IPS-NIHi7 (cell line): ENCODE results near the gene JOSD1.
"Not testable (repeated sequence)": the region's sequence is repeated elsewhere in the genome, so short reads cannot be mapped to it uniquely, and the experiment has no call there.

Source experiments
- DNase-seq: peaks from one replicate; pipeline ENCODE4 v3.0.0; 2012; ENCODE audit warnings: mixed read lengths; ENCODE audit errors: extremely low spot score

Gene JOSD1

GRCh38 chr22:38684895-38685294 is 15.8 kb downstream of the JOSD1 start:
- DNase-seq: no peak

- DNase-seq: peak; percentile 98
These were observed 19.0 kb downstream of the JOSD1 start, which contains the start of gene TOMM22 for GRCh38 chr22:38681582-38682335. TSS of gene TOMM22 (plus strand) at chr22:38681957. CDS start at chr22:38681979, 22 bp downstream.

- no peak for DNase-seq
These were observed 24.9 kb downstream of the JOSD1 start for GRCh38 chr22:38675833-38676232.

GRCh38 chr22:38674888-38675287 is 25.9 kb downstream of the JOSD1 start:
- no peak for DNase-seq

GRCh38 chr22:38657045-38657909 is 43.5 kb downstream of the JOSD1 start:
- DNase-seq: peak; percentile 39

GRCh38 chr22:38656256-38657044 is 44.3 kb downstream of the JOSD1 start, which contains the start of the genes CBY1 and FAM227A:
TSS of gene CBY1 (plus strand) at chr22:38656638. CDS start at chr22:38668055, 11,417 bp downstream.
TSS of gene FAM227A (minus strand) at chr22:38656392. CDS start at chr22:38650168, 6,224 bp downstream.
- peak; percentile 99 for DNase-seq

GRCh38 chr22:38655519-38656255 is 45.1 kb downstream of the JOSD1 start:
- DNase-seq: no peak

- DNase-seq: no peak
These were observed 47.0 kb downstream of the JOSD1 start for GRCh38 chr22:38653741-38654140.

- DNase-seq: no peak
These were observed 47.9 kb downstream of the JOSD1 start for GRCh38 chr22:38652859-38653258.

GRCh38 chr22:38649841-38650522 is 50.8 kb downstream of the JOSD1 start:
- no peak for DNase-seq

GRCh38 chr22:38645430-38645829 is 55.3 kb downstream of the JOSD1 start:
- DNase-seq: no peak

GRCh38 chr22:38644245-38644644 is 56.5 kb downstream of the JOSD1 start:
- not testable (repeated sequence) for DNase-seq

GRCh38 chr22:38641476-38642040 is 59.2 kb downstream of the JOSD1 start:
- no peak for DNase-seq

- no peak for DNase-seq
These were observed 62.0 kb downstream of the JOSD1 start for GRCh38 chr22:38638728-38639127.

- DNase-seq: no peak
These were observed 62.5 kb downstream of the JOSD1 start for GRCh38 chr22:38638216-38638615.
